ENCODE measurements around the gene BABAM2. TPM values are rescaled to one million over a fixed set of nuclear protein-coding genes. Genes with fewer than 3 reads are reported as not detected.

Gene BABAM2
- total RNA-seq, 4 donors from 2014 or later, result 57.2 to 72.2 (median 67.5) TPM

DNA sequence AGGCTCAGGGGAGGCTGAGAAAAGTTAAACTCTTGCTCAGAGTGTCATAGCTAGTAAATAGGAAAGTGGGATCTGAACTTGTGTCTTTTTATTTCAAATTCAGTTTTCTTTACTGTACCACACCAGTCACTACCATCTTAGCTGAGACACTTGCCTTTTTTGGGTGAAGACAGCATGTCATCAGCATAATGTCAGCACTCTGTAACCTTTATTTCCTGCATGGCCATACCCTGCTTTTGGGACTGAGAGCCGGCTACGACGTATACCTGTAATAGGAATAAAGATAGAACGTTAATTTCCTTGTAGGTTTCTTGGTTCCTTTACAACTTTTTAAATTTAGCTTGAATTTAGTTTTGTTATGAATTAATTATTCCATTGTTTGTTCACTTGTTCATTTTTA, 202.8 kb downstream of the BABAM2 start:
- no peaks in the 10 kb centered on the region for H3K9me3 ChIP-seq
- H3K4me3 ChIP-seq, result no peak overlapping the region
- in situ Hi-C loops (cut with MboI; ENCODE audit: low sequenced_read_pairs in 4 of 4) (no loop called here), intact Hi-C loops (cut with DNase I; ENCODE audit: low total_unique reads) (loop anchor here (5.0 kb wide), 1 partner anchor 331 kb away; no protein-coding TSS in a partner anchor)
- ATAC-seq, result no peak
- H3K36me3 ChIP-seq, result no peaks in the 10 kb centered on the region
- TF ChIP-seq POLR2A (IDR thresholded peaks at IDR 0.05), result no peak
- TF ChIP-seq, protein P1, sequence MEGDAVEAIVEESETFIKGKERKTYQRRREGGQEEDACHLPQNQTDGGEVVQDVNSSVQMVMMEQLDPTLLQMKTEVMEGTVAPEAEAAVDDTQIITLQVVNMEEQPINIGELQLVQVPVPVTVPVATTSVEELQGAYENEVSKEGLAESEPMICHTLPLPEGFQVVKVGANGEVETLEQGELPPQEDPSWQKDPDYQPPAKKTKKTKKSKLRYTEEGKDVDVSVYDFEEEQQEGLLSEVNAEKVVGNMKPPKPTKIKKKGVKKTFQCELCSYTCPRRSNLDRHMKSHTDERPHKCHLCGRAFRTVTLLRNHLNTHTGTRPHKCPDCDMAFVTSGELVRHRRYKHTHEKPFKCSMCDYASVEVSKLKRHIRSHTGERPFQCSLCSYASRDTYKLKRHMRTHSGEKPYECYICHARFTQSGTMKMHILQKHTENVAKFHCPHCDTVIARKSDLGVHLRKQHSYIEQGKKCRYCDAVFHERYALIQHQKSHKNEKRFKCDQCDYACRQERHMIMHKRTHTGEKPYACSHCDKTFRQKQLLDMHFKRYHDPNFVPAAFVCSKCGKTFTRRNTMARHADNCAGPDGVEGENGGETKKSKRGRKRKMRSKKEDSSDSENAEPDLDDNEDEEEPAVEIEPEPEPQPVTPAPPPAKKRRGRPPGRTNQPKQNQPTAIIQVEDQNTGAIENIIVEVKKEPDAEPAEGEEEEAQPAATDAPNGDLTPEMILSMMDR (IDR thresholded peaks at IDR 0.05 in 4 of 5, conservative IDR thresholded peaks at IDR 0.05 in 1 of 5), result no peak
- no peaks in the 10 kb centered on the region for H3K27me3 ChIP-seq
- peak overlapping the region in 1 of 4 donors; percentile 13 for H3K27ac ChIP-seq
- H3K4me1 ChIP-seq, result peaks cover 6 to 34% of the 10 kb centered on the region in 2 donors
- DNase-seq, result no peak

DNA sequence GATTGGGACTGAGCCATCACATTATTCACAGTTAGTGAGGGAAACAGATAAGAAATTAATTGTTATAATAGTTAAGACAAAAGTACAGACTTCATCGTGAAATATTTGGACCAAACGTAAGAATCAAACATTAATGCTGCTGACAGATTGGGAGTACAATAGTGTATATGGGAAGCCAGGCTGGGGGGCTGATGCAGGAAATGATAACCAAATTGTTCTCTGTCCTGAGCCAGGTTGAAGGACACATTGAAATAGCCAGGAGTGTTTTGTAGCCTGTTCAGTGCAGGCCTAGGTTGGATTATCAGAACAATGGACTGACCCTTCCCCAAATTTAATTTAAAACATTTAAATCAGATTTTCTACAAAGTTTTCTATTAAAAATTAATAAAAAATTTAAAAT, 203.2 kb downstream of the BABAM2 start:
- no peak for TF ChIP-seq POLR2A (IDR thresholded peaks at IDR 0.05)
- TF ChIP-seq, protein P1 (IDR thresholded peaks at IDR 0.05 in 4 of 5, conservative IDR thresholded peaks at IDR 0.05 in 1 of 5), result no peak
- Histone ChIP-seq H3K4me3 (no peak overlapping the region), H3K4me1 (peaks cover 11 to 37% of the 10 kb centered on the region in 2 donors), H3K36me3 (no peaks in the 10 kb centered on the region), H3K27me3 (no peaks in the 10 kb centered on the region), H3K9me3 (no peaks in the 10 kb centered on the region), H3K27ac (peak overlapping the region in 1 of 4 donors; percentile 13)
- intact Hi-C loops (cut with DNase I; ENCODE audit: low total_unique reads) (loop anchor here (5.0 kb wide), 1 partner anchor 331 kb away; no protein-coding TSS in a partner anchor), in situ Hi-C loops (cut with MboI; ENCODE audit: low sequenced_read_pairs in 4 of 4) (no loop called here)
- no peak for ATAC-seq
- no peak for DNase-seq

DNA sequence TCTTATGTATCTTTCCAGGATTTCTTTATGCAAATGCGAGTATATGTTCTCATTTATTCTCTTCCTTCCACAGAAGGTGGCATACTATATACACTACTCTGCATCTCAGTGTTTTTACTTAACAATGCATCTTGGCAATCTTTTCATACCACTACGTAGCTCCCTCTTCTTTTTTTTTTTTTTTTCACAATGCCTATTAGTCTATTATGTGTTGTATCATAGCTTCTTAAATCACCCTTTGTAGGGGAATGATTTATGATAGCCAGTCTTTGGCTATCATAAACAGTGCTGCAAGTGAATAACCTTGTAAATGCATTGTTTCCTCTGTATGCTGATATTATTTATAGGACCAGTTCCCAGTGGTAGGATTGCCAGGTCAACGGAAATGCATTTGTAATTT, 204.2 kb downstream of the BABAM2 start:
- Histone ChIP-seq H3K4me1 (peaks cover 15 to 37% of the 10 kb centered on the region in 2 donors), H3K4me3 (no peak overlapping the region), H3K27ac (no peak overlapping the region), H3K9me3 (no peaks in the 10 kb centered on the region), H3K36me3 (no peaks in the 10 kb centered on the region), H3K27me3 (no peaks in the 10 kb centered on the region)
- no peak for DNase-seq
- no peak for TF ChIP-seq POLR2A (IDR thresholded peaks at IDR 0.05)
- TF ChIP-seq, protein P1 (IDR thresholded peaks at IDR 0.05 in 4 of 5, conservative IDR thresholded peaks at IDR 0.05 in 1 of 5), result no peak
- ATAC-seq, result no peak
- in situ Hi-C loops (cut with MboI; ENCODE audit: low sequenced_read_pairs in 4 of 4), result no loop called here
- intact Hi-C loops (cut with DNase I; ENCODE audit: low total_unique reads), result loop anchor here (5.0 kb wide), 1 partner anchor 332 kb away; no protein-coding TSS in a partner anchor

DNA sequence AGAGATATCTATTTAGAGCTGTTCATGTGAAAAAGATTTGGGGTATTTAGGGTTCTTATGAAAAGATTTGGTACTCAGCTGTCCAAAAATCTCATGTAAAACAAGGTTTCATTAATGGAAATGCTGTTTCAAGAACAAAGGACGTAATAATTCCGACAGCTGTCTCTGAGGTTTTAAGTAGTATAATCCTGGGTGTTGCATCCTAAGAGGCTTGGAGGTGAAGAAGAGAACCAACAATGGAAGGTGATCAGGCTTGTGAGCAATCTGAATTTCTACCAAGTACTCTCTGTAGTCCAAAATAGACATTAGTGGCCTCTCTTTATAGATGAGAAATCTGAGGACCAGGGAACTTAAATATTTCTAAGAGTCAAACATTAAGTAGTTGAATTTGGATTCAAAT, 205.1 kb downstream of the BABAM2 start:
- DNase-seq (no peak), ATAC-seq (no peak)
- intact Hi-C loops (cut with DNase I; ENCODE audit: low total_unique reads), result no loop called here
- no peak for TF ChIP-seq POLR2A (IDR thresholded peaks at IDR 0.05)
- TF ChIP-seq, protein P1 (IDR thresholded peaks at IDR 0.05 in 4 of 5, conservative IDR thresholded peaks at IDR 0.05 in 1 of 5), result no peak
- H3K9me3 ChIP-seq, result no peaks in the 10 kb centered on the region
- in situ Hi-C loops (cut with MboI; ENCODE audit: low sequenced_read_pairs in 4 of 4), result no loop called here
- no peaks in the 10 kb centered on the region for H3K27me3 ChIP-seq
- H3K36me3 ChIP-seq, result no peaks in the 10 kb centered on the region
- peak overlapping the region in 2 of 4 donors; percentile 6 to 17 for H3K27ac ChIP-seq
- H3K4me3 ChIP-seq, result no peak overlapping the region
- peaks cover 15 to 39% of the 10 kb centered on the region in 2 donors for H3K4me1 ChIP-seq

DNA sequence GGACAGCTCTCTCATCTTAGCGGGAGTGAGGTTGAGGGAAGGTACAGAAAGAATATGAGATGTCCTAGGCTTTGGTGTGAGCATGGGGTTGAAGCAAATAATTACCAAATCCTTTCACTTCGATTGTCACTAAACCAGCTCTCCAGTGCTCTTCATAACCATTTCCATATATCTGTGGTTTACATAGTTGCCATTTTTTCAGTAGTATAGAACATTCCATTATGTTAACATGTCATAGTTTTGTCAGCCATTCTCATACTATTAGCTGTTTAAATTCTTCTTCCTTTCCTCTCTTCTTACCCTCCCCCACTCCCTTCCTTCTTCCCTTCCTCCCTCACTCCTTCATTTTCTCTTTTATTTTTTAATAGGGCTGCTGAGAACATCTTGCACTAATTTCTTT, 205.9 kb downstream of the BABAM2 start:
- peaks cover 19 to 47% of the 10 kb centered on the region in 2 donors for H3K4me1 ChIP-seq
- in situ Hi-C loops (cut with MboI; ENCODE audit: low sequenced_read_pairs in 4 of 4), result no loop called here

More for the DNA sequence above, 205.9 kb downstream of the BABAM2 start:
- H3K36me3 ChIP-seq, result no peaks in the 10 kb centered on the region
- no peak overlapping the region for H3K4me3 ChIP-seq
- TF ChIP-seq, protein P1 (IDR thresholded peaks at IDR 0.05 in 4 of 5, conservative IDR thresholded peaks at IDR 0.05 in 1 of 5), result no peak
- no peak for TF ChIP-seq POLR2A (IDR thresholded peaks at IDR 0.05)
- no peaks in the 10 kb centered on the region for H3K9me3 ChIP-seq
- no peak for ATAC-seq
- H3K27ac ChIP-seq, result no peak overlapping the region
- H3K27me3 ChIP-seq, result no peaks in the 10 kb centered on the region
- intact Hi-C loops (cut with DNase I; ENCODE audit: low total_unique reads), result no loop called here
- DNase-seq, result no peak

Data from gastrocnemius medialis (tissue), 4 donors.